MCF 10A (cell line): ENCODE measurements around the gene NFIA. TPM values are rescaled to one million over a fixed set of nuclear protein-coding genes. Genes with fewer than 3 reads are reported as not detected.

Source experiments
- BruUV-seq: library from RNA; stranded (reverse); fragments of 400-500 nt; replicated peaks from 2 replicates; lab custom pipeline; 2021; lab: Mats Ljungman, UMichigan
- CTCF ChIA-PET: fragments of 300-600 bp; sonication (Branson Sonifier 250); formaldehyde crosslinking; extraction: SDS; loops from one replicate; lab custom pipeline; 2021; ENCODE audit warnings: antibody characterized with exemption, inconsistent platforms; lab: Yijun Ruan, JAX
- POLR2A ChIA-PET: fragments of 300-600, 350-650 bp; sonication (Branson Sonifier 250); formaldehyde crosslinking; extraction: SDS; loops from one replicate; lab custom pipeline; 2020; ENCODE audit warnings: antibody characterized with exemption, inconsistent platforms; lab: Yijun Ruan, JAX
- DNase-seq: peaks from one replicate; pipeline ENCODE4 v3.0.0-alpha.2; 2018; ENCODE audit not compliant: unreplicated experiment
- H3K27ac Mint-ChIP-seq: one replicate; pipeline ENCODE4 v1.8.0; 2022; ENCODE audit warnings: mild to moderate bottlenecking, low read depth, mixed read lengths; ENCODE audit not compliant: unreplicated experiment
- H3K27me3 Mint-ChIP-seq: one replicate; pipeline ENCODE4 v1.8.0; 2022; ENCODE audit warnings: mixed read lengths; ENCODE audit not compliant: insufficient read depth, unreplicated experiment
- H3K36me3 Mint-ChIP-seq: one replicate; pipeline ENCODE4 v1.8.0; 2022; ENCODE audit warnings: mild to moderate bottlenecking, moderate library complexity, mixed read lengths; ENCODE audit not compliant: insufficient read depth, unreplicated experiment
- H3K4me1 Mint-ChIP-seq: one replicate; pipeline ENCODE4 v1.8.0; 2022; ENCODE audit warnings: mixed read lengths; ENCODE audit not compliant: insufficient read depth, unreplicated experiment
- H3K4me3 Mint-ChIP-seq: one replicate; pipeline ENCODE4 v1.8.0; 2022; ENCODE audit warnings: mild to moderate bottlenecking, moderate library complexity, mixed read lengths; ENCODE audit not compliant: unreplicated experiment
- H3K9me3 Mint-ChIP-seq: one replicate; pipeline ENCODE4 v1.8.0; 2022; ENCODE audit warnings: mixed read lengths; ENCODE audit not compliant: unreplicated experiment
- intact Hi-C: fragments of 100-400 bp; cut with micrococcal nuclease; formaldehyde crosslinking; loops from 2 replicates; pipeline ENCODE4 v1.14.1; 2022
- total RNA-seq: library from RNA; stranded (reverse); gene quantifications from 2 replicates; pipeline ENCODE4 v1.2.3, GENCODE V29; 2022
- TF ChIP-seq, protein P1 (sequence below): fragments of 200-600 bp; IDR thresholded peaks from one replicate; pipeline ENCODE4 v1.8.0; 2022; ENCODE audit warnings: antibody characterized with exemption, mild to moderate bottlenecking; ENCODE audit not compliant: unreplicated experiment

NFIA gene
- total RNA-seq, 1 experiment from 2014 or later, result 54.8 TPM

- H3K27ac Mint-ChIP-seq, result no peak overlapping the region
- no TSS peak for BruUV-seq
- POLR2A ChIA-PET, result interaction anchor here (1.2 to 5.4 kb wide), 6 partner anchors 12 to 232 kb away, joined by 3 to 61 read pairs (median 10); partner anchors contain the start of gene NFIA
Observed at GRCh38 chr1:61091455-61091854, 9.1 kb downstream of the NFIA start.

GRCh38 chr1:61092642-61093041 is 10.3 kb downstream of the NFIA start:
- ChIA-PET CTCF (interaction anchor here (0.8 to 1.2 kb wide), 2 partner anchors 30 to 171 kb away, joined by 5 read pairs; no protein-coding TSS in a partner anchor), POLR2A (interaction anchor here (0.7 to 5.4 kb wide), 11 partner anchors 7 to 231 kb away, joined by 3 to 61 read pairs (median 3); partner anchors contain the start of gene NFIA)
- Mint-ChIP-seq H3K9me3 (no peaks in the 10 kb centered on the region), H3K27ac (no peak overlapping the region), H3K36me3 (peaks cover 48% of the 10 kb centered on the region), H3K27me3 (no peaks in the 10 kb centered on the region), H3K4me3 (no peak overlapping the region), H3K4me1 (peaks cover 42% of the 10 kb centered on the region)
- intact Hi-C loops, result no loop called here
- TF ChIP-seq, protein P1, sequence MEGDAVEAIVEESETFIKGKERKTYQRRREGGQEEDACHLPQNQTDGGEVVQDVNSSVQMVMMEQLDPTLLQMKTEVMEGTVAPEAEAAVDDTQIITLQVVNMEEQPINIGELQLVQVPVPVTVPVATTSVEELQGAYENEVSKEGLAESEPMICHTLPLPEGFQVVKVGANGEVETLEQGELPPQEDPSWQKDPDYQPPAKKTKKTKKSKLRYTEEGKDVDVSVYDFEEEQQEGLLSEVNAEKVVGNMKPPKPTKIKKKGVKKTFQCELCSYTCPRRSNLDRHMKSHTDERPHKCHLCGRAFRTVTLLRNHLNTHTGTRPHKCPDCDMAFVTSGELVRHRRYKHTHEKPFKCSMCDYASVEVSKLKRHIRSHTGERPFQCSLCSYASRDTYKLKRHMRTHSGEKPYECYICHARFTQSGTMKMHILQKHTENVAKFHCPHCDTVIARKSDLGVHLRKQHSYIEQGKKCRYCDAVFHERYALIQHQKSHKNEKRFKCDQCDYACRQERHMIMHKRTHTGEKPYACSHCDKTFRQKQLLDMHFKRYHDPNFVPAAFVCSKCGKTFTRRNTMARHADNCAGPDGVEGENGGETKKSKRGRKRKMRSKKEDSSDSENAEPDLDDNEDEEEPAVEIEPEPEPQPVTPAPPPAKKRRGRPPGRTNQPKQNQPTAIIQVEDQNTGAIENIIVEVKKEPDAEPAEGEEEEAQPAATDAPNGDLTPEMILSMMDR, result no peak
- DNase-seq, result no peak
- BruUV-seq, result no TSS peak

More at GRCh38 chr1:61091455-61091854, 9.1 kb downstream of the NFIA start:
- CTCF ChIA-PET, result no interaction called here
- Mint-ChIP-seq H3K4me1 (peaks cover 40% of the 10 kb centered on the region), H3K27me3 (no peaks in the 10 kb centered on the region), H3K4me3 (no peak overlapping the region), H3K9me3 (no peaks in the 10 kb centered on the region), H3K36me3 (peaks cover 50% of the 10 kb centered on the region)
- intact Hi-C loops, result no loop called here
- TF ChIP-seq, protein P1, result no peak
- no peak for DNase-seq

DNA sequence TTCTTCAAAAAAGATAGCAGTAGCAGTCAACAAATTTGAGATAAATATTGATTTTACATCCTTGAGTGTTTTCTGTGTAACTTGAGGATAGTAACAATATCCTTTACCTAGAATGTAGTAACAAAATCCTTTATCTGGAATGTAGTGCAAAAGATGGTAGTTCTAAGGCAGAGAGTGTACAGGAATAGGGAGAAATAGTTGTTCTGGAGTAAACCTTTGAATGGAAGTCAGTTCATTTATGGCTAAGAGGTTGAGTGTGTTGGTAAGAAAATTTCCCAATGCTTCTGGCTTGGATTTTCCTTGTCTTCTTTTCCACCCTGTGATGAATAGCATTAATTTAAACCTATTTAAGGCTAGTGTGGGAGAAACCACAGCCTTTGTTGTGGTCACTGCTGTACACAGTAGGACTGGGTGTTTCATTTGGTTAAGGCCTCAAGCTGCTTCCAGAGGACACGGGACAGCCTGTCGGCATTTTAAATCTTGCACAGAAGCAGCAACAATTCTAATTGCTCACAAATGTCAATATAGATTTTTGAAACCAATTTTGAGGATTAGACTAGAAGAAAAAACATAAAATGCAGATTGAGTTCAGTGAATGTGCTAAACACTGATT is 11.3 kb downstream of the NFIA start:
- Mint-ChIP-seq H3K4me3 (peak overlapping the region; percentile 29), H3K27me3 (no peaks in the 10 kb centered on the region), H3K9me3 (no peaks in the 10 kb centered on the region), H3K36me3 (peaks cover 38% of the 10 kb centered on the region), H3K27ac (no peak overlapping the region), H3K4me1 (peaks cover 43% of the 10 kb centered on the region)
- no TSS peak for BruUV-seq
- ChIA-PET CTCF (interaction anchor here (0.8 to 1.2 kb wide), 3 partner anchors 11 to 360 kb away, joined by 3 to 5 read pairs (median 4); partner anchors contain the start of gene NFIA), POLR2A (interaction anchor here (0.6 to 5.4 kb wide), 10 partner anchors 8 to 136 kb away, joined by 3 to 61 read pairs (median 7); partner anchors contain the start of gene NFIA)
- TF ChIP-seq, protein P1, result no peak
- peak; percentile 8 for DNase-seq
- intact Hi-C loops, result no loop called here

GRCh38 chr1:61094677-61095469 is 12.5 kb downstream of the NFIA start:
- intact Hi-C loops, result no loop called here
- Mint-ChIP-seq H3K9me3 (no peaks in the 10 kb centered on the region), H3K27ac (no peak overlapping the region), H3K4me3 (no peak overlapping the region), H3K4me1 (peaks cover 48% of the 10 kb centered on the region), H3K27me3 (no peaks in the 10 kb centered on the region), H3K36me3 (peaks cover 28% of the 10 kb centered on the region)
- DNase-seq, result no peak
- CTCF ChIA-PET, result interaction anchor here (0.6 to 2.3 kb wide), 5 partner anchors 12 to 359 kb away, joined by 3 to 8 read pairs (median 3); partner anchors contain the start of gene NFIA
- POLR2A ChIA-PET, result interaction anchor here (0.6 to 5.4 kb wide), 7 partner anchors 10 to 147 kb away, joined by 3 to 61 read pairs (median 3); partner anchors contain the start of gene NFIA
- BruUV-seq, result no TSS peak
- TF ChIP-seq, protein P1, result no peak
